Ishikawa (cell line): ENCODE data around the gene SHOX.

ENCODE experiments used
- CEBPB ChIP-seq: IDR thresholded peaks from 2 replicates; pipeline ENCODE4 v1.6.1; 2012
- CREB1 ChIP-seq: IDR thresholded peaks from 2 replicates; pipeline ENCODE4 v1.6.1; 2012; ENCODE audit warnings: low read depth
- EP300 ChIP-seq: IDR thresholded peaks from 2 replicates; pipeline ENCODE4 v1.6.1; 2012; ENCODE audit warnings: borderline replicate concordance
- RAD21 ChIP-seq: IDR thresholded peaks from 2 replicates; pipeline ENCODE4 v1.6.1; 2012; ENCODE audit warnings: low read depth
- YY1 ChIP-seq: IDR thresholded peaks from 2 replicates; pipeline ENCODE4 v1.6.1; 2012; ENCODE audit warnings: low read depth
- TF ChIP-seq, protein P1 (sequence below): IDR thresholded peaks from 2 replicates; pipeline ENCODE4 v1.6.1; 2012

DNA sequence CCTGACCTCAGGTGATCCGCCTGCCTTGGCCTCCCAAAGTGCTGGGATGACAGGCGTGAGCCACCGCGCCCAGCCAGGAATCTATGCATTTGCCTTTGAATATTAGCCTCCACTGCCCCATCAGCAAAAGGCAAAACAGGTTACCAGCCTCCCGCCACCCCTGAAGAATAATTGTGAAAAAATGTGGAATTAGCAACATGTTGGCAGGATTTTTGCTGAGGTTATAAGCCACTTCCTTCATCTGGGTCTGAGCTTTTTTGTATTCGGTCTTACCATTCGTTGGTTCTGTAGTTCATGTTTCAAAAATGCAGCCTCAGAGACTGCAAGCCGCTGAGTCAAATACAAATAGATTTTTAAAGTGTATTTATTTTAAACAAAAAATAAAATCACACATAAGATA lies 44.2 kb upstream of the SHOX start:
- TF ChIP-seq RAD21 (no peak), CEBPB (no peak), CREB1 (no peak), YY1 (no peak), EP300 (no peak)
- TF ChIP-seq, protein P1, sequence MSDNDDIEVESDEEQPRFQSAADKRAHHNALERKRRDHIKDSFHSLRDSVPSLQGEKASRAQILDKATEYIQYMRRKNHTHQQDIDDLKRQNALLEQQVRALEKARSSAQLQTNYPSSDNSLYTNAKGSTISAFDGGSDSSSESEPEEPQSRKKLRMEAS = no peak
